ENCODE measurements around the gene DNM2.

DNM2 gene

GRCh38 chr19:10682397-10683063 is 35.3 kb upstream of the DNM2 start:
- no peak overlapping the region for H3K4me3 ChIP-seq (ENCODE audit: low read length)
- H3K9ac ChIP-seq (ENCODE audit: low read length), result no peak overlapping the region

DNA sequence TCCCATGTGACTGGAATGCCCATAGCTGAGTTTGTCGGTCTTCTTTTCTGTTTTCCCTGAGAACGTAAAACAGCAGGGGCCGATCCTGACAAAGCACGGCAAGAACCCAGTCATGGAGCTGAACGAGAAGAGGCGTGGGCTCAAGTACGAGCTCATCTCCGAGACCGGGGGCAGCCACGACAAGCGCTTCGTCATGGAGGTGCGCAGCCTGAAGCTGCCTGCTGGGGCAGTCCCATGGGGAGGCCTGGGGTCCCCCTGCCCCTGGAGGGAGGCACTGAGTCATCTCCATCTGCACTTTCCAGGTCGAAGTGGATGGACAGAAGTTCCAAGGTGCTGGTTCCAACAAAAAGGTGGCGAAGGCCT is 34.8 kb upstream of the DNM2 start:
- H3K9me3 ChIP-seq (ENCODE audit: control insufficient read depth, low read depth, low read length), result no peaks in the 10 kb centered on the region
- no peaks in the 10 kb centered on the region for H3K4me1 ChIP-seq (ENCODE audit: control insufficient read depth, low read depth, low read length)
- H3K27me3 ChIP-seq (ENCODE audit: control insufficient read depth, insufficient read depth, low read length), result no peaks in the 10 kb centered on the region
- no peak overlapping the region for H3K4me3 ChIP-seq (ENCODE audit: low read length)
- H3K36me3 ChIP-seq (ENCODE audit: control insufficient read depth, low read depth, low read length), result peaks cover 98% of the 10 kb centered on the region
- no peak overlapping the region for H3K9ac ChIP-seq (ENCODE audit: low read length)
- no peak overlapping the region for H3K27ac ChIP-seq (ENCODE audit: low read length)

More at GRCh38 chr19:10682397-10683063, 35.3 kb upstream of the DNM2 start:
- Histone ChIP-seq H3K9me3 (ENCODE audit: control insufficient read depth, low read depth, low read length) (no peaks in the 10 kb centered on the region), H3K4me1 (ENCODE audit: control insufficient read depth, low read depth, low read length) (no peaks in the 10 kb centered on the region), H3K27ac (ENCODE audit: low read length) (no peak overlapping the region), H3K36me3 (ENCODE audit: control insufficient read depth, low read depth, low read length) (peaks cover 98% of the 10 kb centered on the region), H3K27me3 (ENCODE audit: control insufficient read depth, insufficient read depth, low read length) (no peaks in the 10 kb centered on the region)

DNA sequence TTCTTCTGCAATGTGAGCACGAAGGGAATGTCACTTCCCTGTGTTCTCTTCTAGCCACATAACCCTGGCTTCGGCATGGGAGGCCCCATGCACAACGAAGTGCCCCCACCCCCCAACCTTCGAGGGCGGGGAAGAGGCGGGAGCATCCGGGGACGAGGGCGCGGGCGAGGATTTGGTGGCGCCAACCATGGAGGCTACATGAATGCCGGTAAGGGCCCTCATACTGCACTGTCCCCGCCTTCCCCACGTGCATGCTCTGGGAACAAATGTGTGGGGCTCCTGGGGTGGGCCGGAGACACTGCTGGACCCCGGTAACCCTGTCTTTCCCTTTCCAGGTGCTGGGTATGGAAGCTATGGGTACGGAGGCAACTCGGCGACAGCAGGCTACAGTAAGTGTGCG is 34.3 kb upstream of the DNM2 start:
- Histone ChIP-seq H3K27me3 (ENCODE audit: control insufficient read depth, insufficient read depth, low read length) (no peaks in the 10 kb centered on the region), H3K9me3 (ENCODE audit: control insufficient read depth, low read depth, low read length) (no peaks in the 10 kb centered on the region), H3K36me3 (ENCODE audit: control insufficient read depth, low read depth, low read length) (peaks cover 98% of the 10 kb centered on the region), H3K27ac (ENCODE audit: low read length) (no peak overlapping the region), H3K4me1 (ENCODE audit: control insufficient read depth, low read depth, low read length) (no peaks in the 10 kb centered on the region), H3K4me3 (ENCODE audit: low read length) (no peak overlapping the region), H3K9ac (ENCODE audit: low read length) (no peak overlapping the region)

GRCh38 chr19:10685210-10685609 is 32.7 kb upstream of the DNM2 start:
- H3K9me3 ChIP-seq (ENCODE audit: control insufficient read depth, low read depth, low read length), result no peaks in the 10 kb centered on the region
- no peak overlapping the region for H3K27ac ChIP-seq (ENCODE audit: low read length)
- no peak overlapping the region for H3K4me3 ChIP-seq (ENCODE audit: low read length)
- H3K9ac ChIP-seq (ENCODE audit: low read length), result no peak overlapping the region
- H3K4me1 ChIP-seq (ENCODE audit: control insufficient read depth, low read depth, low read length), result no peaks in the 10 kb centered on the region
- peaks cover 98% of the 10 kb centered on the region for H3K36me3 ChIP-seq (ENCODE audit: control insufficient read depth, low read depth, low read length)
- no peaks in the 10 kb centered on the region for H3K27me3 ChIP-seq (ENCODE audit: control insufficient read depth, insufficient read depth, low read length)

GRCh38 chr19:10686193-10686592 is 31.7 kb upstream of the DNM2 start:
- no peaks in the 10 kb centered on the region for H3K9me3 ChIP-seq (ENCODE audit: control insufficient read depth, low read depth, low read length)
- no peaks in the 10 kb centered on the region for H3K27me3 ChIP-seq (ENCODE audit: control insufficient read depth, insufficient read depth, low read length)

DNA sequence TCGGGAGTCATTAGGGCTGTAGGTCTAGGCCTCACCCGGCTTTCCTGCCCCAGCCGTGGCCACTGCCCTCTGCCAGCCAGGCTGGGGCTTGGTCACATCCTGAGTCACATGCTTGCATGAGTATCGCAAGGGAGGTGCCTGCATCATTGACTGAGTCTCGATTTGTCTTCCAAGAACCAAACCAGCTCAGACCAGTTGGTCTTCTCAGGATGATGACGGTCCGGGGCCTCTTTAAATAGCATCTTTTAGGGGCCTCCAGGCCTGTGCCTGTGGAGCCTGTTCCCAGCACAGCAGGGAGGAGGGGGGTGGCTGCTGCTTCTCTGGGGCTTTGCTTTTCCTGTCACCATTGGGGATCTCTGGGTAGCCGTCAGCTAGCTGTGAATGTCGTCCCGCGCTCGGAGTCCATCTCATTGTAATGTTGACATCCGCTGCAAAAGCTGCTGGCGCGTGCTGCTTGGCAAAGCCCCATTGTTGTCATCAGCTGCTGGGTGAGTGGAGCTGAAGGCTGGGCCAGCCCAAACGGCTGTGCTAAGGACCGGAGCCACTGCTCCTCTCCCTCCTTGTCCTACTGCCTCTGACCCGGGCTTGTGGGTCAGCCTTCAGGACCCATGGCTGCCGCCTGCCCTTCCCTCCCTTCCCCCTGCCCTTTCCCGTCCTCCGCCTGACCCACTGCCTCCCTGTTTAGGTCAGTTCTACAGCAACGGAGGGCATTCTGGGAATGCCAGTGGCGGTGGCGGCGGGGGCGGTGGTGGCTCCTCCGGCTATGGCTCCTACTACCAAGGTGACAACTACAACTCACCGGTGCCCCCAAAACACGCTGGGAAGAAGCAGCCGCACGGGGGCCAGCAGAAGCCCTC is 31.0 kb upstream of the DNM2 start:
- no peak overlapping the region for H3K27ac ChIP-seq (ENCODE audit: low read length)
- no peaks in the 10 kb centered on the region for H3K27me3 ChIP-seq (ENCODE audit: control insufficient read depth, insufficient read depth, low read length)
- no peaks in the 10 kb centered on the region for H3K9me3 ChIP-seq (ENCODE audit: control insufficient read depth, low read depth, low read length)
- no peaks in the 10 kb centered on the region for H3K4me1 ChIP-seq (ENCODE audit: control insufficient read depth, low read depth, low read length)
- no peak overlapping the region for H3K9ac ChIP-seq (ENCODE audit: low read length)
- H3K4me3 ChIP-seq (ENCODE audit: low read length), result no peak overlapping the region
- H3K36me3 ChIP-seq (ENCODE audit: control insufficient read depth, low read depth, low read length), result peaks cover 98% of the 10 kb centered on the region

More at GRCh38 chr19:10686193-10686592, 31.7 kb upstream of the DNM2 start:
- no peak overlapping the region for H3K27ac ChIP-seq (ENCODE audit: low read length)
- H3K4me3 ChIP-seq (ENCODE audit: low read length), result no peak overlapping the region
- H3K4me1 ChIP-seq (ENCODE audit: control insufficient read depth, low read depth, low read length), result no peaks in the 10 kb centered on the region
- peaks cover 98% of the 10 kb centered on the region for H3K36me3 ChIP-seq (ENCODE audit: control insufficient read depth, low read depth, low read length)
- H3K9ac ChIP-seq (ENCODE audit: low read length), result no peak overlapping the region

DNA sequence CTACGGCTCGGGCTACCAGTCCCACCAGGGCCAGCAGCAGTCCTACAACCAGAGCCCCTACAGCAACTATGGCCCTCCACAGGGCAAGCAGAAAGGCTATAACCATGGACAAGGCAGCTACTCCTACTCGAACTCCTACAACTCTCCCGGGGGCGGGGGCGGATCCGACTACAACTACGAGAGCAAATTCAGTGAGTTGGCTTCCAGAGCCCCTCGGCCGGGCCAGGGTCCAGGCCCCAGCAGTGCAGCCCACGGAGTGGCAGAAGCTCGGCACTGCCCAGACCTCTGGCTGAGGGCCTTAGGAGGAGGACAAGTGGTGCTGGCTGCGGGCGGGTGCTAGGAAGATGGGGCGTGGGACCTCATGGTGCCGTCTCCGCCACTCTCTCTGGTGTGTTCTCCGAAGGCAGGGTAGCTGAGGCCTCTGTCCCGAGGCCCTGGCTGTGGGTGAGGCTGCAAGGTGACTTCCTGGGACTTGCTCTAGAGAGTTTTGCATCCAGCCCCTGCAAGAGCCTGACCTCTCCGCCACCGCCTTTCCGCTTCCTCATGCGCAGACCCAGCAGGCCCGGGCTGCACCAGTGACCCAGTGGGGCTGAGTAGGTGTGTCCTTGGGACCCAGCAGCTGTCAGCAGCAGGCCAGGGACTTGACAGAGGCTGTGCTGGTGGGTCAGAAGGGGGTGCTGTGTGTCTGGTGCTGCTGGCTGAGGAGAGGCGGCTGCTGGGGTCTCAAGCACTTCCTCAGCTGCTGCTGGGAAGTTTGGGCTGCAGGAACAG is 30.2 kb upstream of the DNM2 start:
- Histone ChIP-seq H3K4me1 (ENCODE audit: control insufficient read depth, low read depth, low read length) (no peaks in the 10 kb centered on the region), H3K36me3 (ENCODE audit: control insufficient read depth, low read depth, low read length) (peaks cover 98% of the 10 kb centered on the region), H3K27me3 (ENCODE audit: control insufficient read depth, insufficient read depth, low read length) (no peaks in the 10 kb centered on the region), H3K27ac (ENCODE audit: low read length) (no peak overlapping the region), H3K9me3 (ENCODE audit: control insufficient read depth, low read depth, low read length) (no peaks in the 10 kb centered on the region), H3K9ac (ENCODE audit: low read length) (no peak overlapping the region), H3K4me3 (ENCODE audit: low read length) (no peak overlapping the region)

DNA sequence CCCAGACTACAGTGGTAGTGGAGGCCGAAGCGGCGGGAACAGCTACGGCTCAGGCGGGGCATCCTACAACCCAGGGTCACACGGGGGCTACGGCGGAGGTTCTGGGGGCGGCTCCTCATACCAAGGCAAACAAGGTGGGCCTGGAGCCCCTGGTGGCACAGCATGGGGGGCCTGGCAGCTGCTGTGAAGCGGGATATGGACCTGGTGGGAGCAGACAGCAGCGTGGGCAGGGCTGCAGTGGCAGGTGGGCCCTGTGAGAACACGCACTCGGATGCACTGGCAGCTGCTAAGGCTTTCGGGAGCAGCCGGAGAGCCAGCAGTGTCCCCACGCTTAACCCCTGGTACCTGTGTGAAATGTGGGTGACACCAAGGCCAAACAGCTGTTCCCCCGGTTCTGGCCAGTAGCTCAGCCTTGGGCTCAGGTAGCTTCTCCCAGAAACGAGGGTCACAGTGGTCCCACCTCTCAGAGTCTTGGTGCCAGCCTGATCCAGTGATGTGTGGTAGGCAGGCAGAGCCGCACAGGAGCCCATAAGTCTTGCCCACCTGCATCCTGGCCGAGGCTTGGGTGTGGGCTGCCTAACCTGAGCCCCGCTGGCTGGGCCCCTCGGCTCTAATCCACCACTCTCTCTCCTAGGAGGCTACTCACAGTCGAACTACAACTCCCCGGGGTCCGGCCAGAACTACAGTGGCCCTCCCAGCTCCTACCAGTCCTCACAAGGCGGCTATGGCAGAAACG is 29.2 kb upstream of the DNM2 start:
- Histone ChIP-seq H3K4me3 (ENCODE audit: low read length) (no peak overlapping the region), H3K9ac (ENCODE audit: low read length) (no peak overlapping the region), H3K4me1 (ENCODE audit: control insufficient read depth, low read depth, low read length) (no peaks in the 10 kb centered on the region), H3K27ac (ENCODE audit: low read length) (no peak overlapping the region), H3K36me3 (ENCODE audit: control insufficient read depth, low read depth, low read length) (peaks cover 88% of the 10 kb centered on the region), H3K9me3 (ENCODE audit: control insufficient read depth, low read depth, low read length) (no peaks in the 10 kb centered on the region), H3K27me3 (ENCODE audit: control insufficient read depth, insufficient read depth, low read length) (no peaks in the 10 kb centered on the region)

DNA sequence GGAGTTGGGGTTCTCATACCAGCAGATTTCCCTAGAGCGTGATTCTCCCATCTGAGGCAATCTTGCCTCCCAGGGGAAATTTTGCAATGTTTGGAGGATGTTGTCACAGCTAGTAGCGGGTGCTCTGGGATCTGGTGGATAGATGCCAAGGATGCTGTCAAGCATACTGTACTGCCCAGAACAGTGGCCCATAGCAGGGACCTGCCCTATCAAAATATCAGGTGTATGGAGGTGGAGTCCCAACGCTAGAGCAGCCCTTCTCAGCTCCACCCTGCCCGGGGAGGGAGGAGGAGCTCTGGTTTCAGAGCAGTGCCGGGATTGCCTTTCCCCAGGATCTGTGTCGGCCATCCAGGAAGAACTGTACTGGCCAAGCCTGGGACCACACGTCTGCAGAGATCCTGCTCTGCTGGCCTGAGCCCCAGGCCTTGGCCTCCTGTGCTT is 27.5 kb upstream of the DNM2 start:
- no peaks in the 10 kb centered on the region for H3K4me1 ChIP-seq (ENCODE audit: control insufficient read depth, low read depth, low read length)
- no peaks in the 10 kb centered on the region for H3K27me3 ChIP-seq (ENCODE audit: control insufficient read depth, insufficient read depth, low read length)
- no peak overlapping the region for H3K27ac ChIP-seq (ENCODE audit: low read length)
- no peak overlapping the region for H3K9ac ChIP-seq (ENCODE audit: low read length)
- H3K4me3 ChIP-seq (ENCODE audit: low read length), result no peak overlapping the region
- peaks cover 72% of the 10 kb centered on the region for H3K36me3 ChIP-seq (ENCODE audit: control insufficient read depth, low read depth, low read length)
- no peaks in the 10 kb centered on the region for H3K9me3 ChIP-seq (ENCODE audit: control insufficient read depth, low read depth, low read length)

DNA sequence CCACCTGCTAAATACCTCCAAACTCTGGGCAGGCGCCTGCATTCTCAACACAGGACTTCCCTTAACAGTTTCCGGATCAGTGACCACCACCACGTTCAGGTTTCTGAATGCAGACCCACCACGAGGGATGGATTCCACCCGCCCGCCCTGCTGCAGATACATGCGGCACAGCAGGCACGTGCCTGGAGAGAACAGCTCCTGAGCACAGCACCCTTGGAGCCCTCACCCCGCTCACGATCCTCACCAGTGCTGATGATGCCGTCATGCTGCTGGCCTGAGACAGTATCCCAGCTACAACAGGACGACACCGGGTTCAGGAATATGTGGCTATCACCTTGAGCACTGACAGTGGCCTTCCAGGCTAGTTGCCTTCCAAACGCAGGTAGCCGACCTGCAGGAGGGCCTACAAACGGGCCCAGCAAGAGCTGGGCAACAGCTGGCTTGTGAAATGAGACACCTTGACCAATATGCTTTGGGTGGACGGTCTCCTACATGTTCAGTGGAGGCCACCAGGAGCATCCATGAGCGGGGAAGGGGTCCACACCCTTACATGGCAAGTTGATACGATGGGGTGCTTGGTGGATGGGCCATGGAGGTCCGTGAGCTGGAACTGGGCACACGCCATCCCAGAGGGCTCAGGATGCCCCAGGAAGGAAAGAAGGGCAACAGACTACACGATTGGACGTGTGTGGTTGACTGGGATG is 26.5 kb upstream of the DNM2 start:
- Histone ChIP-seq H3K27me3 (ENCODE audit: control insufficient read depth, insufficient read depth, low read length) (no peaks in the 10 kb centered on the region), H3K9ac (ENCODE audit: low read length) (no peak overlapping the region), H3K4me1 (ENCODE audit: control insufficient read depth, low read depth, low read length) (no peaks in the 10 kb centered on the region), H3K4me3 (ENCODE audit: low read length) (no peak overlapping the region), H3K9me3 (ENCODE audit: control insufficient read depth, low read depth, low read length) (no peaks in the 10 kb centered on the region), H3K36me3 (ENCODE audit: control insufficient read depth, low read depth, low read length) (peaks cover 62% of the 10 kb centered on the region), H3K27ac (ENCODE audit: low read length) (no peak overlapping the region)

All from iPS-18a (cell line).